Activated CD8-positive, alpha-beta memory T cell treated with anti-CD3 and anti-CD28 coated beads, Interleukin-2, amount 10 ng/mL, durations not matched to agents 7 days and 5 days (primary cell): ENCODE data around the gene PTEN. TPM values are rescaled to one million over a fixed set of nuclear protein-coding genes. Genes with fewer than 3 reads are reported as not detected.
"Not testable (repeated sequence)": the region's sequence is repeated elsewhere in the genome, so short reads cannot be mapped to it uniquely, and the experiment has no call there.

ENCODE experiments used
- ATAC-seq: fragments of 150-1000 bp; cut with Tn5 transposase; one replicate; pipeline ENCODE4 v1.10.0; 2021; ENCODE audit warnings: moderate library complexity
- CTCF ChIA-PET: fragments of 350-600 bp; sonication (Branson Sonifier 250); formaldehyde crosslinking; loops from one replicate; lab custom pipeline; 2021; ENCODE audit warnings: antibody characterized with exemption; lab: Charles Lee
- DNase-seq: peaks from one replicate; pipeline ENCODE4 v3.0.0-alpha.2; 2020
- H3K27ac Mint-ChIP-seq: one replicate; pipeline ENCODE4 v1.8.0; 2021; ENCODE audit warnings: mild to moderate bottlenecking, mixed read lengths
- H3K27me3 Mint-ChIP-seq: one replicate; pipeline ENCODE4 v1.8.0; 2021; ENCODE audit warnings: mixed read lengths
- H3K36me3 Mint-ChIP-seq: one replicate; pipeline ENCODE4 v1.8.0; 2021; ENCODE audit warnings: mild to moderate bottlenecking, mixed read lengths
- H3K4me1 Mint-ChIP-seq: one replicate; pipeline ENCODE4 v1.8.0; 2021; ENCODE audit warnings: mixed read lengths
- H3K4me3 Mint-ChIP-seq: one replicate; pipeline ENCODE4 v1.8.0; 2021; ENCODE audit warnings: mild to moderate bottlenecking, moderate library complexity, mixed read lengths
- H3K9me3 Mint-ChIP-seq: one replicate; pipeline ENCODE4 v1.8.0; 2022; ENCODE audit warnings: low read depth, mixed read lengths
- total RNA-seq, 2 experiments: library from RNA; stranded (reverse); gene quantifications; one replicate each; pipeline ENCODE4 v1.2.3, GENCODE V29; 2021

PTEN gene
- total RNA-seq, 2 experiments from 2014 or later = 73.7 to 90.4 TPM

GRCh38 chr10:87837445-87837844 lies 26.0 kb upstream of the PTEN start:
- Mint-ChIP-seq H3K27ac (no peak overlapping the region), H3K27me3 (peaks cover 4% of the 10 kb centered on the region), H3K36me3 (peaks cover 12% of the 10 kb centered on the region), H3K4me3 (no peak overlapping the region), H3K9me3 (no peaks in the 10 kb centered on the region), H3K4me1 (peaks cover 6% of the 10 kb centered on the region)
- ATAC-seq = no peak
- CTCF ChIA-PET = no interaction called here
- no peak for DNase-seq

GRCh38 chr10:87838650-87839049 lies 24.8 kb upstream of the PTEN start:
- ATAC-seq = no peak
- H3K4me1 Mint-ChIP-seq = peaks cover 10% of the 10 kb centered on the region
- CTCF ChIA-PET = interaction anchor here (0.6 to 0.7 kb wide), 3 partner anchors 12 to 1775 kb away, joined by 3 to 5 read pairs (median 4); no protein-coding TSS in a partner anchor
- peaks cover 4% of the 10 kb centered on the region for H3K27me3 Mint-ChIP-seq
- DNase-seq = no peak
- peaks cover 12% of the 10 kb centered on the region for H3K36me3 Mint-ChIP-seq
- no peak overlapping the region for H3K27ac Mint-ChIP-seq
- H3K4me3 Mint-ChIP-seq = no peak overlapping the region
- H3K9me3 Mint-ChIP-seq = no peaks in the 10 kb centered on the region

GRCh38 chr10:87841186-87841585 lies 22.2 kb upstream of the PTEN start:
- peaks cover 21% of the 10 kb centered on the region for H3K4me1 Mint-ChIP-seq
- H3K27ac Mint-ChIP-seq = no peak overlapping the region
- H3K4me3 Mint-ChIP-seq = no peak overlapping the region
- no peaks in the 10 kb centered on the region for H3K9me3 Mint-ChIP-seq
- H3K36me3 Mint-ChIP-seq = peaks cover 9% of the 10 kb centered on the region
- no peak for DNase-seq
- CTCF ChIA-PET = interaction anchor here (0.7 kb wide), 1 partner anchor 613 kb away, joined by 3 read pairs; no protein-coding TSS in a partner anchor
- peaks cover 2% of the 10 kb centered on the region for H3K27me3 Mint-ChIP-seq
- ATAC-seq = no peak

GRCh38 chr10:87842220-87842641 lies 21.2 kb upstream of the PTEN start:
- no peak overlapping the region for H3K4me3 Mint-ChIP-seq
- H3K9me3 Mint-ChIP-seq = no peaks in the 10 kb centered on the region
- H3K27ac Mint-ChIP-seq = no peak overlapping the region

GRCh38 chr10:87842776-87843497 lies 20.5 kb upstream of the PTEN start:
- DNase-seq = no peak
- Mint-ChIP-seq H3K27ac (peak overlapping the region; percentile 52), H3K9me3 (no peaks in the 10 kb centered on the region), H3K4me3 (no peak overlapping the region), H3K27me3 (no peaks in the 10 kb centered on the region), H3K36me3 (peaks cover 3% of the 10 kb centered on the region), H3K4me1 (peaks cover 20% of the 10 kb centered on the region)
- ATAC-seq = no peak
- CTCF ChIA-PET = interaction anchor here (0.7 kb wide), 1 partner anchor 577 kb away, joined by 3 read pairs; no protein-coding TSS in a partner anchor

More at GRCh38 chr10:87842220-87842641, 21.2 kb upstream of the PTEN start:
- H3K4me1 Mint-ChIP-seq = peaks cover 20% of the 10 kb centered on the region
- H3K36me3 Mint-ChIP-seq = peaks cover 6% of the 10 kb centered on the region
- no peak for ATAC-seq
- CTCF ChIA-PET = interaction anchor here (0.7 kb wide), 1 partner anchor 578 kb away, joined by 3 read pairs; no protein-coding TSS in a partner anchor
- DNase-seq = no peak
- H3K27me3 Mint-ChIP-seq = no peaks in the 10 kb centered on the region

- H3K4me1 Mint-ChIP-seq = peaks cover 20% of the 10 kb centered on the region
- H3K4me3 Mint-ChIP-seq = no peak overlapping the region
- H3K9me3 Mint-ChIP-seq = no peaks in the 10 kb centered on the region
- H3K27me3 Mint-ChIP-seq = no peaks in the 10 kb centered on the region
- no peak for DNase-seq
- H3K27ac Mint-ChIP-seq = no peak overlapping the region
- peaks cover 3% of the 10 kb centered on the region for H3K36me3 Mint-ChIP-seq
- no peak for ATAC-seq
- CTCF ChIA-PET = no interaction called here
These were observed 19.7 kb upstream of the PTEN start for GRCh38 chr10:87843714-87844113.

- Mint-ChIP-seq H3K4me3 (no peak overlapping the region), H3K9me3 (no peaks in the 10 kb centered on the region), H3K27me3 (no peaks in the 10 kb centered on the region), H3K27ac (no peak overlapping the region), H3K36me3 (peaks cover 3% of the 10 kb centered on the region), H3K4me1 (peaks cover 20% of the 10 kb centered on the region)
- CTCF ChIA-PET = interaction anchor here (1.0 to 1.9 kb wide), 4 partner anchors 14 to 542 kb away, joined by 3 to 8 read pairs (median 6); no protein-coding TSS in a partner anchor
- DNase-seq (no peak), ATAC-seq (no peak)
These were observed 18.4 kb upstream of the PTEN start for GRCh38 chr10:87844837-87845623.

- Mint-ChIP-seq H3K9me3 (no peaks in the 10 kb centered on the region), H3K36me3 (peaks cover 3% of the 10 kb centered on the region), H3K27me3 (no peaks in the 10 kb centered on the region), H3K4me3 (no peak overlapping the region), H3K4me1 (peaks cover 22% of the 10 kb centered on the region), H3K27ac (no peak overlapping the region)
- ATAC-seq (no peak), DNase-seq (no peak)
- CTCF ChIA-PET = interaction anchor here (1.0 to 1.9 kb wide), 4 partner anchors 15 to 541 kb away, joined by 3 to 8 read pairs (median 6); no protein-coding TSS in a partner anchor
These were observed 17.8 kb upstream of the PTEN start for GRCh38 chr10:87845624-87845998.

- peaks cover 26% of the 10 kb centered on the region for H3K4me1 Mint-ChIP-seq
- H3K27me3 Mint-ChIP-seq = no peaks in the 10 kb centered on the region
- H3K27ac Mint-ChIP-seq = no peak overlapping the region
- H3K36me3 Mint-ChIP-seq = peaks cover 3% of the 10 kb centered on the region
- H3K4me3 Mint-ChIP-seq = no peak overlapping the region
- H3K9me3 Mint-ChIP-seq = no peaks in the 10 kb centered on the region
- CTCF ChIA-PET = interaction anchor here (1.0 to 1.9 kb wide), 5 partner anchors 11 to 541 kb away, joined by 3 to 8 read pairs (median 4); no protein-coding TSS in a partner anchor
- ATAC-seq (no peak), DNase-seq (no peak)
These were observed 17.4 kb upstream of the PTEN start for GRCh38 chr10:87846023-87846422.

GRCh38 chr10:87846711-87847110 lies 16.7 kb upstream of the PTEN start:
- not testable (repeated sequence) for H3K9me3 Mint-ChIP-seq, ATAC-seq, H3K4me3 Mint-ChIP-seq, H3K36me3 Mint-ChIP-seq, DNase-seq, H3K27me3 Mint-ChIP-seq, H3K27ac Mint-ChIP-seq
- H3K4me1 Mint-ChIP-seq = peaks cover 30% of the 10 kb centered on the region
- CTCF ChIA-PET = interaction anchor here (1.0 to 1.9 kb wide), 3 partner anchors 11 to 16 kb away, joined by 3 to 8 read pairs (median 7); no protein-coding TSS in a partner anchor

- Mint-ChIP-seq H3K36me3 (no peaks in the 10 kb centered on the region), H3K9me3 (no peaks in the 10 kb centered on the region), H3K4me1 (peaks cover 26% of the 10 kb centered on the region), H3K4me3 (no peak overlapping the region), H3K27ac (no peak overlapping the region), H3K27me3 (no peaks in the 10 kb centered on the region)
- DNase-seq (no peak), ATAC-seq (no peak)
- CTCF ChIA-PET = interaction anchor here (1.5 kb wide), 1 partner anchor 12 kb away, joined by 4 read pairs; no protein-coding TSS in a partner anchor
These were observed 15.9 kb upstream of the PTEN start for GRCh38 chr10:87847550-87847949.

- Mint-ChIP-seq H3K9me3 (no peaks in the 10 kb centered on the region), H3K27ac (no peak overlapping the region)
These were observed 14.4 kb upstream of the PTEN start for GRCh38 chr10:87849001-87849400.

GRCh38 chr10:87850742-87851205 lies 12.7 kb upstream of the PTEN start:
- ATAC-seq (peak; percentile 89), DNase-seq (peak; percentile 70)
- peaks cover 2% of the 10 kb centered on the region for H3K9me3 Mint-ChIP-seq
- no peak overlapping the region for H3K4me3 Mint-ChIP-seq
- H3K36me3 Mint-ChIP-seq = peaks cover 3% of the 10 kb centered on the region
- H3K27ac Mint-ChIP-seq = no peak overlapping the region
- CTCF ChIA-PET = interaction anchor here (0.7 to 3.8 kb wide), 12 partner anchors 12 to 958 kb away, joined by 3 to 34 read pairs (median 4); partner anchors contain the start of genes ATAD1, KLLN and PTEN
- peaks cover 18% of the 10 kb centered on the region for H3K4me1 Mint-ChIP-seq
- no peaks in the 10 kb centered on the region for H3K27me3 Mint-ChIP-seq

More at GRCh38 chr10:87849001-87849400, 14.4 kb upstream of the PTEN start:
- H3K27me3 Mint-ChIP-seq = no peaks in the 10 kb centered on the region
- H3K4me1 Mint-ChIP-seq = peaks cover 18% of the 10 kb centered on the region
- H3K36me3 Mint-ChIP-seq = no peaks in the 10 kb centered on the region
- H3K4me3 Mint-ChIP-seq = no peak overlapping the region
- DNase-seq (no peak), ATAC-seq (no peak)
- CTCF ChIA-PET = interaction anchor here (3.8 kb wide), 1 partner anchor 540 kb away, joined by 34 read pairs; no protein-coding TSS in a partner anchor
